GM12891 (cell line): ENCODE data around the gene RACGAP1.

Experiments used
- POLR2A ChIP-seq: IDR thresholded peaks from 2 replicates; pipeline ENCODE4 v1.6.1; 2011; ENCODE audit warnings: low read depth, low read length, control low read depth
- POLR2AphosphoS5 ChIP-seq: IDR thresholded peaks from 2 replicates; pipeline ENCODE4 v1.6.1; 2011; ENCODE audit warnings: low read depth, low read length, control low read depth
- TAF1 ChIP-seq: IDR thresholded peaks from 2 replicates; pipeline ENCODE4 v1.6.1; 2011; ENCODE audit warnings: low read depth, low read length, control low read depth

GRCh38 chr12:50047693-50048250, 22.5 kb upstream of the RACGAP1 start:
- no peak for TF ChIP-seq TAF1
- TF ChIP-seq POLR2A: no peak
- no peak for TF ChIP-seq POLR2AphosphoS5
